Endothelial cell of umbilical vein (primary cell): ENCODE results near the gene CHRNA5. TPM values are rescaled to one million over a fixed set of nuclear protein-coding genes. Genes with fewer than 3 reads are reported as not detected.

Source experiments
- BruUV-seq: library from RNA; stranded (reverse); fragments of 400-500 nt; replicated peaks from 2 replicates; lab custom pipeline; 2021; lab: Mats Ljungman, UMichigan
- CTCF ChIA-PET: fragments of 300-600, 350-600 bp; sonication (Branson Sonifier 250); formaldehyde crosslinking; loops from one replicate; lab custom pipeline; 2021; ENCODE audit warnings: antibody characterized with exemption, inconsistent platforms; lab: Charles Lee
- POLR2A ChIA-PET: fragments of 300-600, 350-600 bp; sonication (Branson Sonifier 250); formaldehyde crosslinking; loops from one replicate; lab custom pipeline; 2021; ENCODE audit warnings: antibody characterized with exemption, inconsistent platforms; lab: Charles Lee
- DNase-seq: peaks from one replicate; pipeline ENCODE4 v3.0.0-alpha.2; 2011; ENCODE audit warnings: low read depth, low spot score
- FAIRE-seq: peaks from 2 replicates; lab custom pipeline; 2011; peaks lifted over from hg19 to GRCh38; lab: Jason Lieb, UNC
- H2AFZ ChIP-seq: 2 replicates; pipeline ENCODE4 v1.6.0; 2012; ENCODE audit warnings: low read depth, low read length, control low read depth, inconsistent platforms
- H3K27ac ChIP-seq: 2 replicates; pipeline ENCODE4 v1.5.1; 2011; ENCODE audit warnings: low read depth, mild to moderate bottlenecking, control low read depth, low read length, moderate library complexity; ENCODE audit not compliant: insufficient read depth
- H3K27me3 ChIP-seq, 2 experiments: 2 replicates each; pipeline versions ENCODE4 v1.6.0 to v1.6.1; 2011; ENCODE audit warnings: low read length in 2 of 2, mixed read lengths in 1 of 2; ENCODE audit not compliant: control insufficient read depth in 2 of 2, insufficient read depth in 2 of 2
- H3K36me3 ChIP-seq, 2 experiments: 2 replicates in 1 of 2; 3 replicates in 1 of 2; pipeline ENCODE4 v1.5.1; 2011; ENCODE audit warnings: low read length in 2 of 2, mild to moderate bottlenecking in 1 of 2, moderate library complexity in 1 of 2; ENCODE audit not compliant: control insufficient read depth in 2 of 2, insufficient read depth in 2 of 2; ENCODE audit errors: extremely low read depth in 1 of 2
- H3K4me1 ChIP-seq: 3 replicates; pipeline ENCODE4 v1.5.1; 2011; ENCODE audit warnings: mild to moderate bottlenecking, low read length; ENCODE audit not compliant: control insufficient read depth, insufficient read depth; ENCODE audit errors: extremely low read depth
- H3K4me2 ChIP-seq: 2 replicates; pipeline ENCODE4 v1.6.1; 2011; ENCODE audit warnings: low read length, control low read depth, mixed read lengths; ENCODE audit not compliant: insufficient read depth
- H3K4me3 ChIP-seq, 3 experiments: fragments of 200-600 bp in 1 of 3; sonication (generic), shearing (Covaris generic) in 1 of 3; replicated peaks in 1 of 3; 2 replicates each; pipeline ENCODE4 v1.5.1; 2011 to 2016; ENCODE audit warnings: control low read depth in 3 of 3, low read length in 3 of 3, mild to moderate bottlenecking in 2 of 3, inconsistent platforms in 1 of 3, low read depth in 1 of 3, moderate library complexity in 1 of 3; ENCODE audit not compliant: insufficient read depth in 1 of 3
- H3K79me2 ChIP-seq: 2 replicates; pipeline ENCODE4 v1.6.0; 2012; ENCODE audit warnings: low read length, inconsistent platforms; ENCODE audit not compliant: control insufficient read depth, insufficient read depth
- H3K9ac ChIP-seq: replicated peaks from 2 replicates; pipeline ENCODE3; 2011; ENCODE audit warnings: low read length, control low read depth; ENCODE audit not compliant: insufficient read depth; ENCODE audit errors: extremely low read depth
- H3K9me1 ChIP-seq: replicated peaks from 3 replicates; pipeline ENCODE4 v1.6.0; 2011; ENCODE audit warnings: mild to moderate bottlenecking, low read length; ENCODE audit not compliant: control insufficient read depth, insufficient read depth; ENCODE audit errors: extremely low read depth
- H3K9me3 ChIP-seq: replicated peaks from 2 replicates; pipeline ENCODE4 v1.5.1; 2012; ENCODE audit warnings: low read length, inconsistent platforms; ENCODE audit not compliant: control insufficient read depth, insufficient read depth
- H4K20me1 ChIP-seq: replicated peaks from 2 replicates; pipeline ENCODE3; 2011; ENCODE audit warnings: mild to moderate bottlenecking, low read length; ENCODE audit not compliant: control insufficient read depth, insufficient read depth; ENCODE audit errors: extremely low read depth
- CTCF ChIP-seq, 2 donors: IDR thresholded peaks; 1 replicate in 1 of 2; 2 replicates in 1 of 2; pipeline ENCODE4 v1.5.1; 2011; ENCODE audit warnings: low read length in 2 of 2, mild to moderate bottlenecking in 2 of 2, moderate library complexity in 2 of 2, control low read depth in 1 of 2, inconsistent platforms in 1 of 2, low read depth in 1 of 2; ENCODE audit not compliant: insufficient read depth in 1 of 2; ENCODE audit errors: extremely low read depth in 1 of 2
- EZH2 ChIP-seq: IDR thresholded peaks from 2 replicates; pipeline ENCODE4 v1.6.1; 2012; ENCODE audit warnings: borderline replicate concordance, low read depth, mild to moderate bottlenecking, moderate library complexity, low read length, inconsistent platforms; ENCODE audit not compliant: severe bottlenecking
- FOS ChIP-seq: IDR thresholded peaks from 2 replicates; pipeline ENCODE4 v1.6.1; 2011; ENCODE audit warnings: mild to moderate bottlenecking, low read length, moderate library complexity, borderline replicate concordance; ENCODE audit not compliant: insufficient read depth
- GATA2 ChIP-seq: IDR thresholded peaks from 2 replicates; pipeline ENCODE4 v1.7.0; 2011; ENCODE audit warnings: low read depth, mild to moderate bottlenecking, moderate library complexity, mixed read lengths, low read length; ENCODE audit not compliant: insufficient read length, insufficient read depth
- JUN ChIP-seq: IDR thresholded peaks from 2 replicates; pipeline ENCODE4 v1.6.1; 2011; ENCODE audit warnings: borderline replicate concordance, low read depth; ENCODE audit not compliant: insufficient read length, insufficient read depth
- MAX ChIP-seq: IDR thresholded peaks from 2 replicates; pipeline ENCODE4 v1.6.1; 2011; ENCODE audit not compliant: insufficient read depth, insufficient read length
- MYC ChIP-seq: IDR thresholded peaks from one replicate; pipeline ENCODE4 v1.6.1; 2011; ENCODE audit warnings: mild to moderate bottlenecking, low read depth, low read length
- POLR2A ChIP-seq: IDR thresholded peaks from 2 replicates; pipeline ENCODE4 v1.6.1; 2012; ENCODE audit warnings: low read depth, mild to moderate bottlenecking, control low read depth, low read length
- POLR2AphosphoS5 ChIP-seq: IDR thresholded peaks from 2 replicates; pipeline ENCODE4 v1.6.1; 2012; ENCODE audit warnings: low read depth, mild to moderate bottlenecking, control low read depth, low read length, moderate library complexity; ENCODE audit not compliant: insufficient read depth
- dilution Hi-C: fragments of 300-500 bp; cut with MboI; formaldehyde crosslinking; loops from one replicate; pipeline ENCODE4 v1.15.0; 2019; ENCODE audit warnings: low sequenced_read_pairs; ENCODE audit not compliant: extremely low pct_ligation_motif_present
- intact Hi-C: fragments of 100-400 bp; cut with micrococcal nuclease; formaldehyde crosslinking; loops from one replicate; pipeline ENCODE4 v1.10.0; 2022
- polyA plus RNA-seq, 4 experiments: library from polyadenylated mRNA; depleted of rRNA in 3 of 4; stranded (reverse) in 3 of 4; unstranded in 1 of 4; fragments of >200 nt; gene quantifications; 2 replicates each; pipeline versions ENCODE4 v1.2.1 to v1.2.3, GENCODE V29; 2011 to 2012; ENCODE audit warnings: missing spikeins in 1 of 4
- total RNA-seq: library from RNA; stranded (reverse); gene quantifications from 2 replicates; pipeline ENCODE4 v1.2.3, GENCODE V29; 2021

Gene CHRNA5
- total and polyA plus RNA-seq, 2 donors (not counting 3 experiments of a cell fraction or from before 2014, with no cell fraction given) = 6.4 to 12.7 TPM

GRCh38 chr15:78614021-78614420, 48.7 kb downstream of the CHRNA5 start:
- no peaks in the 10 kb centered on the region for H3K9me3 ChIP-seq
- ChIA-PET POLR2A (no interaction called here), CTCF (interaction anchor here (0.8 to 1.9 kb wide), 4 partner anchors 13 to 137 kb away, joined by 3 to 6 read pairs (median 3); no protein-coding TSS in a partner anchor)
- H4K20me1 ChIP-seq = no peaks in the 10 kb centered on the region
- no peak overlapping the region for H3K4me3 ChIP-seq
- no peak overlapping the region for H3K9ac ChIP-seq
- H3K4me1 ChIP-seq = no peaks in the 10 kb centered on the region
- no peaks in the 10 kb centered on the region for H3K36me3 ChIP-seq
- peaks cover 2 to 6% of the 10 kb centered on the region in 2 experiments for H3K27me3 ChIP-seq
- no peaks in the 10 kb centered on the region for H3K79me2 ChIP-seq
- H3K9me1 ChIP-seq = no peaks in the 10 kb centered on the region
- TF ChIP-seq MYC = no peak
- FAIRE-seq (no peak), DNase-seq (no peak)
- dilution Hi-C loops = no loop called here
- no peak overlapping the region for H3K27ac ChIP-seq
- BruUV-seq = no TSS peak
- no peak overlapping the region for H3K4me2 ChIP-seq
- intact Hi-C loops = no loop called here
- H2AFZ ChIP-seq = no peak overlapping the region

GRCh38 chr15:78615151-78615589, 49.9 kb downstream of the CHRNA5 start:
- no peak overlapping the region for H2AFZ ChIP-seq
- no peaks in the 10 kb centered on the region for H3K4me1 ChIP-seq
- H3K36me3 ChIP-seq = no peaks in the 10 kb centered on the region
- TF ChIP-seq FOS (no peak), EZH2 (no peak), POLR2AphosphoS5 (no peak), POLR2A (no peak), JUN (no peak), MAX (no peak), MYC (no peak), GATA2 (no peak), CTCF (IDR thresholded peaks at IDR 0.05; ENCODE audit: extremely low read depth in 1 of 2, insufficient read depth in 1 of 2, low read depth in 1 of 2, low read length in 2 of 2) (no peak)
- DNase-seq (no peak), FAIRE-seq (no peak)
- H3K4me3 ChIP-seq = no peak overlapping the region
- H3K9me1 ChIP-seq = no peaks in the 10 kb centered on the region
- peaks cover 14 to 18% of the 10 kb centered on the region in 2 experiments for H3K27me3 ChIP-seq
- POLR2A ChIA-PET = no interaction called here
- no peaks in the 10 kb centered on the region for H3K79me2 ChIP-seq
- no peaks in the 10 kb centered on the region for H4K20me1 ChIP-seq
- H3K27ac ChIP-seq = no peak overlapping the region
- no peak overlapping the region for H3K4me2 ChIP-seq
- no peaks in the 10 kb centered on the region for H3K9me3 ChIP-seq
- intact Hi-C loops (loop anchor here (5.0 kb wide), 1 partner anchor 308 kb away; no protein-coding TSS in a partner anchor), dilution Hi-C loops (no loop called here)
- BruUV-seq = no TSS peak
- CTCF ChIA-PET = interaction anchor here (1.2 to 1.9 kb wide), 2 partner anchors 12 to 136 kb away, joined by 3 to 6 read pairs; no protein-coding TSS in a partner anchor
- no peak overlapping the region for H3K9ac ChIP-seq
